ENCODE data around the gene CHRNB2. TPM values are rescaled to one million over a fixed set of nuclear protein-coding genes. Genes with fewer than 3 reads are reported as not detected.
A peak's percentile ranks its signal among the peaks of the same experiment; 100 is the strongest.

The CHRNB2 gene
- total and polyA plus RNA-seq, 4 donors: 0.08 TPM; not detected in 3

GRCh38 chr1:154572468-154573167 lies 5.0 kb downstream of the CHRNB2 start:
- H3K36me3 ChIP-seq (ENCODE audit: control insufficient read depth in 1 of 2, insufficient read depth in 2 of 2, low read length in 1 of 2): no peaks in the 10 kb centered on the region
- H3K27ac ChIP-seq (ENCODE audit: low read depth in 1 of 2, low read length in 2 of 2): no peak overlapping the region
- DNase-seq (no peak), ATAC-seq (ENCODE audit: low FRiP score) (no peak)
- H3K4me3 ChIP-seq (ENCODE audit: low read length in 2 of 2): no peak overlapping the region
- intact Hi-C loops (cut with DNase I): no loop called here
- whole genome bisulfite sequencing, 2 donors: 50 to 59% methylated on average over 10 of the region's 10 CpGs
- H3K27me3 ChIP-seq (ENCODE audit: control insufficient read depth in 1 of 2, insufficient read depth in 2 of 2, low read length in 1 of 2): no peaks in the 10 kb centered on the region
- H3K9me3 ChIP-seq (ENCODE audit: control insufficient read depth, low read length): no peaks in the 10 kb centered on the region
- no peaks in the 10 kb centered on the region for H3K4me1 ChIP-seq (ENCODE audit: control insufficient read depth in 1 of 2, insufficient read depth in 2 of 2, low read length in 2 of 2)

- Histone ChIP-seq H3K27me3 (ENCODE audit: control insufficient read depth in 1 of 2, insufficient read depth in 2 of 2, low read length in 1 of 2) (no peaks in the 10 kb centered on the region), H3K4me1 (ENCODE audit: control insufficient read depth in 1 of 2, insufficient read depth in 2 of 2, low read length in 2 of 2) (no peaks in the 10 kb centered on the region), H3K27ac (ENCODE audit: low read depth in 1 of 2, low read length in 2 of 2) (no peak overlapping the region), H3K36me3 (ENCODE audit: control insufficient read depth in 1 of 2, insufficient read depth in 2 of 2, low read length in 1 of 2) (no peaks in the 10 kb centered on the region), H3K9me3 (ENCODE audit: control insufficient read depth, low read length) (no peaks in the 10 kb centered on the region), H3K4me3 (ENCODE audit: low read length in 2 of 2) (no peak overlapping the region)
- WGBS, 2 donors: 79 to 86% methylated on average over 3 of the region's 3 CpGs
- ATAC-seq (ENCODE audit: low FRiP score) (no peak), DNase-seq (no peak)
- intact Hi-C loops (cut with DNase I): no loop called here
These were observed 5.6 kb downstream of the CHRNB2 start for GRCh38 chr1:154573168-154573510.

GRCh38 chr1:154574716-154575115 lies 7.1 kb downstream of the CHRNB2 start:
- DNase-seq (no peak), ATAC-seq (ENCODE audit: low FRiP score) (no peak)
- intact Hi-C loops (cut with DNase I): no loop called here
- WGBS, 2 donors: 14% methylated on average over 7 of the region's 7 CpGs
- H3K4me1 ChIP-seq (ENCODE audit: control insufficient read depth in 1 of 2, insufficient read depth in 2 of 2, low read length in 2 of 2): no peaks in the 10 kb centered on the region
- no peak overlapping the region for H3K27ac ChIP-seq (ENCODE audit: low read depth in 1 of 2, low read length in 2 of 2)
- H3K36me3 ChIP-seq (ENCODE audit: control insufficient read depth in 1 of 2, insufficient read depth in 2 of 2, low read length in 1 of 2): no peaks in the 10 kb centered on the region
- H3K27me3 ChIP-seq (ENCODE audit: control insufficient read depth in 1 of 2, insufficient read depth in 2 of 2, low read length in 1 of 2): no peaks in the 10 kb centered on the region
- no peak overlapping the region for H3K4me3 ChIP-seq (ENCODE audit: low read length in 2 of 2)
- no peaks in the 10 kb centered on the region for H3K9me3 ChIP-seq (ENCODE audit: control insufficient read depth, low read length)

GRCh38 chr1:154575147-154575927 lies 7.8 kb downstream of the CHRNB2 start:
- ATAC-seq (ENCODE audit: low FRiP score) (no peak), DNase-seq (no peak)
- 75 to 77% methylated on average over 10 of the region's 10 CpGs for WGBS, 2 donors
- Histone ChIP-seq H3K4me3 (ENCODE audit: low read length in 2 of 2) (no peak overlapping the region), H3K36me3 (ENCODE audit: control insufficient read depth in 1 of 2, insufficient read depth in 2 of 2, low read length in 1 of 2) (no peaks in the 10 kb centered on the region), H3K27ac (ENCODE audit: low read depth in 1 of 2, low read length in 2 of 2) (no peak overlapping the region), H3K9me3 (ENCODE audit: control insufficient read depth, low read length) (no peaks in the 10 kb centered on the region), H3K27me3 (ENCODE audit: control insufficient read depth in 1 of 2, insufficient read depth in 2 of 2, low read length in 1 of 2) (no peaks in the 10 kb centered on the region), H3K4me1 (ENCODE audit: control insufficient read depth in 1 of 2, insufficient read depth in 2 of 2, low read length in 2 of 2) (no peaks in the 10 kb centered on the region)
- intact Hi-C loops (cut with DNase I): no loop called here

- Histone ChIP-seq H3K36me3 (ENCODE audit: control insufficient read depth in 1 of 2, insufficient read depth in 2 of 2, low read length in 1 of 2) (no peaks in the 10 kb centered on the region), H3K4me1 (ENCODE audit: control insufficient read depth in 1 of 2, insufficient read depth in 2 of 2, low read length in 2 of 2) (no peaks in the 10 kb centered on the region), H3K27me3 (ENCODE audit: control insufficient read depth in 1 of 2, insufficient read depth in 2 of 2, low read length in 1 of 2) (no peaks in the 10 kb centered on the region), H3K9me3 (ENCODE audit: control insufficient read depth, low read length) (no peaks in the 10 kb centered on the region), H3K27ac (ENCODE audit: low read depth in 1 of 2, low read length in 2 of 2) (no peak overlapping the region), H3K4me3 (ENCODE audit: low read length in 2 of 2) (no peak overlapping the region)
- intact Hi-C loops (cut with DNase I): no loop called here
- ATAC-seq (ENCODE audit: low FRiP score) (no peak), DNase-seq (peak in 1 of 2 donors; percentile 48)
- WGBS, 2 donors: 80 to 86% methylated on average over 8 of the region's 8 CpGs
These were observed 8.5 kb downstream of the CHRNB2 start for GRCh38 chr1:154575951-154576566.

GRCh38 chr1:154577346-154578057 lies 9.9 kb downstream of the CHRNB2 start:
- peak; percentile 21 for ATAC-seq (ENCODE audit: low FRiP score)
- DNase-seq: no peak
- Histone ChIP-seq H3K9me3 (ENCODE audit: control insufficient read depth, low read length) (no peaks in the 10 kb centered on the region), H3K36me3 (ENCODE audit: control insufficient read depth in 1 of 2, insufficient read depth in 2 of 2, low read length in 1 of 2) (peaks cover 0 to 2% of the 10 kb centered on the region in 2 donors), H3K27ac (ENCODE audit: low read depth in 1 of 2, low read length in 2 of 2) (no peak overlapping the region), H3K4me3 (ENCODE audit: low read length in 2 of 2) (no peak overlapping the region), H3K4me1 (ENCODE audit: control insufficient read depth in 1 of 2, insufficient read depth in 2 of 2, low read length in 2 of 2) (no peaks in the 10 kb centered on the region), H3K27me3 (ENCODE audit: control insufficient read depth in 1 of 2, insufficient read depth in 2 of 2, low read length in 1 of 2) (no peaks in the 10 kb centered on the region)
- 73 to 75% methylated on average over 7 of the region's 7 CpGs for WGBS, 2 donors
- intact Hi-C loops (cut with DNase I): no loop called here

- DNase-seq (peak in 1 of 2 donors; percentile 47), ATAC-seq (ENCODE audit: low FRiP score) (peak; percentile 45)
- peaks cover 0 to 6% of the 10 kb centered on the region in 2 donors for H3K36me3 ChIP-seq (ENCODE audit: control insufficient read depth in 1 of 2, insufficient read depth in 2 of 2, low read length in 1 of 2)
- H3K9me3 ChIP-seq (ENCODE audit: control insufficient read depth, low read length): no peaks in the 10 kb centered on the region
- intact Hi-C loops (cut with DNase I): no loop called here
- H3K27me3 ChIP-seq (ENCODE audit: control insufficient read depth in 1 of 2, insufficient read depth in 2 of 2, low read length in 1 of 2): no peaks in the 10 kb centered on the region
- no peak overlapping the region for H3K27ac ChIP-seq (ENCODE audit: low read depth in 1 of 2, low read length in 2 of 2)
- no peak overlapping the region for H3K4me3 ChIP-seq (ENCODE audit: low read length in 2 of 2)
- WGBS, 2 donors: 44 to 47% methylated on average over 6 of the region's 6 CpGs
- H3K4me1 ChIP-seq (ENCODE audit: control insufficient read depth in 1 of 2, insufficient read depth in 2 of 2, low read length in 2 of 2): no peaks in the 10 kb centered on the region
These were observed 10.5 kb downstream of the CHRNB2 start for GRCh38 chr1:154578058-154578418.

- ATAC-seq (ENCODE audit: low FRiP score): no peak
These were observed 11.8 kb downstream of the CHRNB2 start for GRCh38 chr1:154579374-154579773.

More at GRCh38 chr1:154579374-154579773, 11.8 kb downstream of the CHRNB2 start:
- no peaks in the 10 kb centered on the region for H3K27me3 ChIP-seq (ENCODE audit: control insufficient read depth in 1 of 2, insufficient read depth in 2 of 2, low read length in 1 of 2)
- DNase-seq: peak in 1 of 2 donors; percentile 33
- H3K36me3 ChIP-seq (ENCODE audit: control insufficient read depth in 1 of 2, insufficient read depth in 2 of 2, low read length in 1 of 2): peaks cover 0 to 10% of the 10 kb centered on the region in 2 donors
- WGBS, 2 donors: 89 to 92% methylated on average over 8 of the region's 8 CpGs
- no peak overlapping the region for H3K4me3 ChIP-seq (ENCODE audit: low read length in 2 of 2)
- no peaks in the 10 kb centered on the region for H3K4me1 ChIP-seq (ENCODE audit: control insufficient read depth in 1 of 2, insufficient read depth in 2 of 2, low read length in 2 of 2)
- no peaks in the 10 kb centered on the region for H3K9me3 ChIP-seq (ENCODE audit: control insufficient read depth, low read length)
- no peak overlapping the region for H3K27ac ChIP-seq (ENCODE audit: low read depth in 1 of 2, low read length in 2 of 2)
- intact Hi-C loops (cut with DNase I): no loop called here

Data from aorta (tissue), 5 donors.